Panc1 (cell line): ENCODE results near the gene GPR32. TPM values are rescaled to one million over a fixed set of nuclear protein-coding genes. Genes with fewer than 3 reads are reported as not detected.

Experiments
- ATAC-seq: fragments of 200-7000 bp; cut with Tn5 transposase; 2 replicates; pipeline ENCODE4 v1.9.1; 2020; ENCODE audit warnings: mild to moderate bottlenecking, moderate library complexity
- BruUV-seq: library from RNA; stranded (reverse); fragments of 400-500 nt; replicated peaks from 2 replicates; lab custom pipeline; 2021; lab: Mats Ljungman, UMichigan
- CTCF ChIA-PET: fragments of 300-600 bp; sonication (Branson Sonifier 250); formaldehyde crosslinking; loops from one replicate; lab custom pipeline; 2022; ENCODE audit warnings: antibody characterized with exemption; lab: Charles Lee
- POLR2A ChIA-PET: fragments of 300-600 bp; sonication (Branson Sonifier 250); formaldehyde crosslinking; loops from one replicate; lab custom pipeline; 2022; ENCODE audit warnings: antibody characterized with exemption; lab: Charles Lee
- DNase-seq: peaks from one replicate; pipeline ENCODE4 v3.0.0-alpha.2; 2010; ENCODE audit warnings: low read depth, low spot score
- H3K27ac ChIP-seq: 2 replicates; pipeline ENCODE4 v1.5.1; 2011; ENCODE audit warnings: mild to moderate bottlenecking, low read length, inconsistent platforms
- H3K27me3 ChIP-seq: fragments of 200-500 bp; sonication (Bioruptor generic); 2 replicates; pipeline ENCODE4 v1.6.0; 2014; ENCODE audit warnings: low read length, inconsistent platforms; ENCODE audit not compliant: control insufficient read depth, insufficient read depth
- H3K36me3 ChIP-seq: fragments of 200-500 bp; sonication (Bioruptor generic); 2 replicates; pipeline ENCODE4 v1.5.1; 2014; ENCODE audit warnings: inconsistent platforms, mild to moderate bottlenecking, low read length, moderate library complexity; ENCODE audit not compliant: control insufficient read depth, insufficient read depth
- H3K4me1 ChIP-seq: 2 replicates; pipeline ENCODE4 v1.5.1; 2011; ENCODE audit warnings: inconsistent platforms, mild to moderate bottlenecking, low read length, moderate library complexity; ENCODE audit not compliant: control insufficient read depth, insufficient read depth
- H3K4me3 ChIP-seq, 2 experiments: 2 replicates each; pipeline ENCODE4 v1.5.1; 2011 to 2012; ENCODE audit warnings: low read depth in 2 of 2, low read length in 2 of 2, mild to moderate bottlenecking in 2 of 2, inconsistent platforms in 1 of 2, moderate library complexity in 1 of 2
- H3K9me3 ChIP-seq: fragments of 200-500 bp; sonication (Bioruptor generic); 2 replicates; pipeline ENCODE4 v1.5.1; 2014; ENCODE audit warnings: low read depth, mild to moderate bottlenecking, inconsistent platforms, low read length, moderate library complexity; ENCODE audit not compliant: control insufficient read depth, insufficient read depth
- POLR2AphosphoS5 ChIP-seq: IDR thresholded peaks from 2 replicates; pipeline ENCODE4 v1.6.1; 2012; ENCODE audit warnings: mild to moderate bottlenecking, low read depth, low read length, moderate library complexity
- REST ChIP-seq, 2 experiments: IDR thresholded peaks; 2 replicates each; pipeline ENCODE4 v1.6.1; 2011 to 2012; ENCODE audit warnings: low read depth in 2 of 2, control low read depth in 1 of 2, low read length in 1 of 2, mild to moderate bottlenecking in 1 of 2, moderate library complexity in 1 of 2; ENCODE audit not compliant: insufficient read depth in 1 of 2
- SIN3A ChIP-seq: IDR thresholded peaks from 2 replicates; pipeline ENCODE4 v1.6.1; 2012; ENCODE audit warnings: low read depth, mild to moderate bottlenecking, low read length, moderate library complexity, borderline replicate concordance; ENCODE audit not compliant: insufficient read depth
- TCF7L2 ChIP-seq: IDR thresholded peaks from 2 replicates; pipeline ENCODE4 v1.6.1; 2011; ENCODE audit warnings: mild to moderate bottlenecking, low read depth, low read length, inconsistent platforms
- in situ Hi-C: cut with HindIII; loops from 2 replicates; pipeline ENCODE4 v1.10.0; 2016; ENCODE audit warnings: low sequenced_read_pairs, low pct_unique_long_range_greater_than_20kb
- intact Hi-C: fragments of 100-400 bp; cut with micrococcal nuclease; formaldehyde crosslinking; loops from one replicate; pipeline ENCODE4 v1.10.0; 2022; ENCODE audit not compliant: unreplicated experiment
- total RNA-seq: library from RNA; stranded (reverse); gene quantifications from one replicate; pipeline ENCODE4 v1.2.1, GENCODE V29; 2021; ENCODE audit not compliant: unreplicated experiment
- TF ChIP-seq, protein P1 (sequence below): fragments of 450-650 bp; IDR thresholded peaks from 2 replicates; pipeline ENCODE4 v1.5.1; 2017; ENCODE audit warnings: mild to moderate bottlenecking

The GPR32 gene
- total RNA-seq, 1 experiment from 2014 or later = not detected

GRCh38 chr19:50724522-50725217, 45.6 kb upstream of the GPR32 start:
- ATAC-seq = no peak
- TF ChIP-seq SIN3A = no peak
- Histone ChIP-seq H3K9me3 (no peaks in the 10 kb centered on the region), H3K27ac (no peak overlapping the region), H3K27me3 (no peaks in the 10 kb centered on the region), H3K4me3 (peak overlapping the region in 1 of 2 experiments; percentile 38; a peak in 1 of 4 replicates), H3K4me1 (no peaks in the 10 kb centered on the region), H3K36me3 (no peaks in the 10 kb centered on the region; the same call in 1 of the 2 replicates)
- ChIA-PET POLR2A (no interaction called here), CTCF (no interaction called here)
- in situ Hi-C loops = no loop called here
- intact Hi-C loops = no loop called here
- no TSS peak for BruUV-seq
- no peak for DNase-seq

GRCh38 chr19:50725218-50725910, 44.9 kb upstream of the GPR32 start:
- DNase-seq (no peak), ATAC-seq (no peak)
- BruUV-seq = no TSS peak
- CTCF ChIA-PET = no interaction called here
- POLR2A ChIA-PET = no interaction called here
- no peaks in the 10 kb centered on the region; the same call in 1 of the 2 replicates for H3K36me3 ChIP-seq
- H3K27ac ChIP-seq = no peak overlapping the region
- no peaks in the 10 kb centered on the region for H3K4me1 ChIP-seq
- H3K27me3 ChIP-seq = no peaks in the 10 kb centered on the region
- intact Hi-C loops = no loop called here
- H3K4me3 ChIP-seq = peak overlapping the region in 1 of 2 experiments; percentile 38; a peak in 1 of 4 replicates
- in situ Hi-C loops = no loop called here
- H3K9me3 ChIP-seq = no peaks in the 10 kb centered on the region
- TF ChIP-seq TCF7L2 = no peak
- no peak for TF ChIP-seq POLR2AphosphoS5
- TF ChIP-seq SIN3A = no peak
- TF ChIP-seq, protein P1, sequence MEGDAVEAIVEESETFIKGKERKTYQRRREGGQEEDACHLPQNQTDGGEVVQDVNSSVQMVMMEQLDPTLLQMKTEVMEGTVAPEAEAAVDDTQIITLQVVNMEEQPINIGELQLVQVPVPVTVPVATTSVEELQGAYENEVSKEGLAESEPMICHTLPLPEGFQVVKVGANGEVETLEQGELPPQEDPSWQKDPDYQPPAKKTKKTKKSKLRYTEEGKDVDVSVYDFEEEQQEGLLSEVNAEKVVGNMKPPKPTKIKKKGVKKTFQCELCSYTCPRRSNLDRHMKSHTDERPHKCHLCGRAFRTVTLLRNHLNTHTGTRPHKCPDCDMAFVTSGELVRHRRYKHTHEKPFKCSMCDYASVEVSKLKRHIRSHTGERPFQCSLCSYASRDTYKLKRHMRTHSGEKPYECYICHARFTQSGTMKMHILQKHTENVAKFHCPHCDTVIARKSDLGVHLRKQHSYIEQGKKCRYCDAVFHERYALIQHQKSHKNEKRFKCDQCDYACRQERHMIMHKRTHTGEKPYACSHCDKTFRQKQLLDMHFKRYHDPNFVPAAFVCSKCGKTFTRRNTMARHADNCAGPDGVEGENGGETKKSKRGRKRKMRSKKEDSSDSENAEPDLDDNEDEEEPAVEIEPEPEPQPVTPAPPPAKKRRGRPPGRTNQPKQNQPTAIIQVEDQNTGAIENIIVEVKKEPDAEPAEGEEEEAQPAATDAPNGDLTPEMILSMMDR = no peak
- TF ChIP-seq REST (IDR thresholded peaks at IDR 0.05; ENCODE audit: insufficient read depth in 1 of 2, low read depth in 2 of 2, low read length in 1 of 2) = no peak

DNA sequence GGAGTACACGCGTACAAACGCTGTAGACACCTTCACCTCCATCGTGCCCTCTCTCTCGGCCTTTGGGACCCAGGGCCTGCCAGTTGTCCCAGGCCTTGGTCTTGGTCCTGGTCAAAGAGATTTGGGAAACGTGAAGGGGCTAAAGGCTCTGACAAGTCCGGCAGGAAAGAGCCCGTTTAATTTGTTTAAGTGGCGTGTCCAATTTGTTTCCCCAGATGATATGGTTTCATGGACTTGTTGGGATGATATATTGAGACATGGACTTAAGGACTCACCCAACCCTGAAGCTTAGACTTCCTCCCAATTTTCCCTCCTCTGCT, 44.4 kb upstream of the GPR32 start:
- ATAC-seq (no peak), DNase-seq (no peak)
- H3K4me1 ChIP-seq = no peaks in the 10 kb centered on the region
- no peaks in the 10 kb centered on the region for H3K27me3 ChIP-seq
- BruUV-seq = no TSS peak
- peak overlapping the region in 1 of 2 experiments; percentile 38; a peak in 1 of 4 replicates for H3K4me3 ChIP-seq
- H3K36me3 ChIP-seq = no peaks in the 10 kb centered on the region; the same call in 1 of the 2 replicates
- H3K27ac ChIP-seq = no peak overlapping the region
- no peaks in the 10 kb centered on the region for H3K9me3 ChIP-seq
- CTCF ChIA-PET = no interaction called here
- POLR2A ChIA-PET = no interaction called here
- in situ Hi-C loops (no loop called here), intact Hi-C loops (no loop called here)
- TF ChIP-seq POLR2AphosphoS5 = no peak
- TF ChIP-seq REST (IDR thresholded peaks at IDR 0.05; ENCODE audit: insufficient read depth in 1 of 2, low read depth in 2 of 2, low read length in 1 of 2) = no peak
- TF ChIP-seq, protein P1 = no peak
- no peak for TF ChIP-seq SIN3A
- no peak for TF ChIP-seq TCF7L2
